HCT116 (cell line): ENCODE results near the gene SFT2D2. TPM values are rescaled to one million over a fixed set of nuclear protein-coding genes. Genes with fewer than 3 reads are reported as not detected.

Source experiments
- ATAC-seq: fragments of 200-7000 bp; cut with Tn5 transposase; 2 replicates; pipeline ENCODE4 v1.9.1; 2020; ENCODE audit warnings: mild to moderate bottlenecking, moderate library complexity
- BruUV-seq: library from RNA; stranded (reverse); fragments of 400-500 nt; replicated peaks from 2 replicates; lab custom pipeline; 2021; lab: Mats Ljungman, UMichigan
- CTCF ChIA-PET: fragments of 300-600 bp; sonication (Branson Sonifier 250); formaldehyde crosslinking; loops from one replicate; lab custom pipeline; 2021; ENCODE audit warnings: antibody characterized with exemption; lab: Charles Lee
- POLR2A ChIA-PET: fragments of 300-600, 350-600 bp; sonication (Branson Sonifier 250); formaldehyde crosslinking; loops from one replicate; lab custom pipeline; 2021; ENCODE audit warnings: antibody characterized with exemption; lab: Charles Lee
- RAD21 ChIA-PET, 2 experiments: fragments of 300-600 bp; sonication (Branson Sonifier 250); formaldehyde crosslinking; loops; one replicate each; lab custom pipeline; 2023; ENCODE audit warnings: low total read pairs in 2 of 2; ENCODE audit not compliant: uncharacterized antibody in 2 of 2, unreplicated experiment in 2 of 2, low non-redundant PET in 1 of 2; lab: Charles Lee
- DNase-seq: peaks from one replicate; pipeline ENCODE4 v3.0.0-alpha.2; 2010; ENCODE audit warnings: low read depth, low spot score
- H2AFZ ChIP-seq: fragments of 200-600 bp; shearing (Covaris generic), sonication (generic); 2 replicates; pipeline ENCODE4 v1.6.1; 2017; ENCODE audit warnings: low read depth, mixed run types, mixed read lengths, antibody characterized with exemption, low read length; ENCODE audit not compliant: poor library complexity, severe bottlenecking
- H3K27ac ChIP-seq: 2 replicates; pipeline ENCODE4 v1.5.1; 2012; ENCODE audit warnings: low read depth, low read length
- H3K27me3 ChIP-seq: fragments of 200-600 bp; sonication (generic); 2 replicates; pipeline ENCODE4 v1.6.1; 2016; ENCODE audit warnings: mixed run types, low read length, mixed read lengths; ENCODE audit not compliant: insufficient read depth
- H3K36me3 ChIP-seq, 2 experiments: fragments of 200-500 bp in 1 of 2; fragments of 200-600 bp in 1 of 2; sonication (Bioruptor generic) in 1 of 2; sonication (generic) in 1 of 2; 2 replicates each; pipeline versions ENCODE4 v1.5.1 to v1.6.1; 2014 to 2016; ENCODE audit warnings: low read length in 2 of 2, inconsistent platforms in 1 of 2, mixed read lengths in 1 of 2, mixed run types in 1 of 2; ENCODE audit not compliant: insufficient read depth in 2 of 2, control insufficient read depth in 1 of 2
- H3K4me1 ChIP-seq, 2 experiments: fragments of 200-600 bp in 1 of 2; sonication (generic) in 1 of 2; 2 replicates each; pipeline versions ENCODE4 v1.5.1 to v1.6.1; 2012 to 2017; ENCODE audit warnings: low read length in 2 of 2, inconsistent platforms in 1 of 2, mild to moderate bottlenecking in 1 of 2, mixed read lengths in 1 of 2, mixed run types in 1 of 2, moderate library complexity in 1 of 2; ENCODE audit not compliant: insufficient read depth in 2 of 2, control insufficient read depth in 1 of 2
- H3K4me2 ChIP-seq: fragments of 200-600 bp; sonication (generic); 2 replicates; pipeline ENCODE4 v1.6.1; 2017; ENCODE audit warnings: mixed run types, low read length, mixed read lengths
- H3K4me3 ChIP-seq, 2 experiments: fragments of 200-600 bp in 1 of 2; sonication (generic) in 1 of 2; replicated peaks in 1 of 2; 2 replicates each; pipeline ENCODE4 v1.5.1; 2011 to 2016; ENCODE audit warnings: low read length in 2 of 2, control low read depth in 1 of 2, low read depth in 1 of 2, mild to moderate bottlenecking in 1 of 2, mixed read lengths in 1 of 2, mixed run types in 1 of 2
- H3K79me2 ChIP-seq: fragments of 200-600 bp; sonication (generic); 2 replicates; pipeline ENCODE4 v1.6.1; 2017; ENCODE audit warnings: mild to moderate bottlenecking, mixed run types, low read length, moderate library complexity, mixed read lengths; ENCODE audit not compliant: insufficient read depth
- H3K9ac ChIP-seq: fragments of 200-600 bp; sonication (generic); 2 replicates; pipeline ENCODE4 v1.6.1; 2016; ENCODE audit warnings: low read length, mixed read lengths
- H3K9me2 ChIP-seq: fragments of 200-600 bp; sonication (generic), shearing (Covaris generic); 2 replicates; pipeline ENCODE4 v1.6.1; 2017; ENCODE audit warnings: mixed run types, mild to moderate bottlenecking, moderate library complexity; ENCODE audit not compliant: insufficient read depth
- H3K9me3 ChIP-seq, 2 experiments: fragments of 200-500 bp in 1 of 2; fragments of 200-600 bp in 1 of 2; sonication (Bioruptor generic) in 1 of 2; sonication (generic) in 1 of 2; 2 replicates each; pipeline ENCODE4 v1.6.1; 2014 to 2017; ENCODE audit warnings: low read length in 2 of 2, mixed read lengths in 2 of 2, inconsistent platforms in 1 of 2, low read depth in 1 of 2, mild to moderate bottlenecking in 1 of 2, mixed run types in 1 of 2, moderate library complexity in 1 of 2; ENCODE audit not compliant: control insufficient read depth in 1 of 2, insufficient read depth in 1 of 2
- H4K20me1 ChIP-seq: fragments of 200-600 bp; sonication (generic), shearing (Covaris generic); 2 replicates; pipeline ENCODE4 v1.6.1; 2017; ENCODE audit warnings: mixed run types, mild to moderate bottlenecking, moderate library complexity; ENCODE audit not compliant: insufficient read depth
- CBX3 ChIP-seq: IDR thresholded peaks from 2 replicates; pipeline ENCODE4 v1.6.1; 2012; ENCODE audit warnings: low read depth
- EZH2phosphoT487 ChIP-seq: fragments of 200-600 bp; IDR thresholded peaks from 2 replicates; pipeline ENCODE4 v1.6.1; 2018; ENCODE audit warnings: antibody characterized with exemption, borderline replicate concordance
- FOSL1 ChIP-seq: IDR thresholded peaks from 2 replicates; pipeline ENCODE4 v1.6.1; 2012; ENCODE audit warnings: low read depth
- JUND ChIP-seq: IDR thresholded peaks from 2 replicates; pipeline ENCODE4 v1.6.1; 2012
- POLR2A ChIP-seq: IDR thresholded peaks from 2 replicates; pipeline ENCODE4 v1.7.0; 2011; ENCODE audit warnings: borderline replicate concordance; ENCODE audit not compliant: insufficient read depth, insufficient read length; ENCODE audit errors: extremely low read depth
- POLR2AphosphoS5 ChIP-seq: IDR thresholded peaks from 2 replicates; pipeline ENCODE4 v1.6.1; 2011; ENCODE audit warnings: mild to moderate bottlenecking, low read depth, low read length, moderate library complexity
- RAD21 ChIP-seq: IDR thresholded peaks from 2 replicates; pipeline ENCODE4 v1.6.1; 2012; ENCODE audit warnings: low read depth, mild to moderate bottlenecking
- SIN3A ChIP-seq: IDR thresholded peaks from 2 replicates; pipeline ENCODE4 v1.6.1; 2012; ENCODE audit warnings: low read depth
- SRF ChIP-seq: IDR thresholded peaks from 2 replicates; pipeline ENCODE4 v1.6.1; 2012; ENCODE audit warnings: low read depth
- TCF7L2 ChIP-seq: IDR thresholded peaks from 2 replicates; pipeline ENCODE4 v1.7.0; 2011; ENCODE audit warnings: borderline replicate concordance, inconsistent platforms; ENCODE audit not compliant: insufficient read depth, insufficient read length; ENCODE audit errors: extremely low read depth
- YY1 ChIP-seq: IDR thresholded peaks from 2 replicates; pipeline ENCODE4 v1.6.1; 2011; ENCODE audit warnings: low read length, low read depth, moderate library complexity, mild to moderate bottlenecking; ENCODE audit not compliant: insufficient replicate concordance; ENCODE audit errors: extremely low read depth
- ZFX ChIP-seq: fragments of 450-650 bp; IDR thresholded peaks from 2 replicates; pipeline ENCODE4 v1.6.1; 2017
- intact Hi-C: fragments of 100-400 bp; cut with micrococcal nuclease; formaldehyde crosslinking; loops from 2 replicates; pipeline ENCODE4 v1.10.0; 2022
- total RNA-seq: library from RNA; stranded (reverse); gene quantifications from one replicate; pipeline ENCODE4 v1.2.1, GENCODE V29; 2021; ENCODE audit not compliant: unreplicated experiment
- TF ChIP-seq, protein P1 (sequence below): IDR thresholded peaks from 2 replicates; pipeline ENCODE4 v1.6.1; 2011; ENCODE audit warnings: mild to moderate bottlenecking, low read length, moderate library complexity; ENCODE audit not compliant: insufficient replicate concordance; ENCODE audit errors: extremely low read depth
- TF ChIP-seq, protein P2 (sequence below), 3 experiments: fragments of 200-600 bp in 1 of 3; sonication (generic) in 1 of 3; IDR thresholded peaks in 2 of 3; conservative IDR thresholded peaks in 1 of 3; 2 replicates each; pipeline ENCODE4 v1.5.1; 2012 to 2017; ENCODE audit warnings: low read depth in 2 of 3, low read length in 2 of 3, antibody characterized with exemption in 1 of 3, borderline replicate concordance in 1 of 3, control low read depth in 1 of 3, mild to moderate bottlenecking in 1 of 3, mixed read lengths in 1 of 3, mixed run types in 1 of 3, moderate library complexity in 1 of 3; ENCODE audit not compliant: insufficient read depth in 1 of 3
- TF ChIP-seq, protein P3 (sequence below): IDR thresholded peaks from 2 replicates; pipeline ENCODE4 v1.6.1; 2012
- TF ChIP-seq, protein P4 (sequence below): IDR thresholded peaks from 2 replicates; pipeline ENCODE4 v1.6.1; 2012
- TF ChIP-seq, protein P5 (sequence below): IDR thresholded peaks from 2 replicates; pipeline ENCODE4 v1.6.1; 2012; ENCODE audit warnings: low read depth

Gene SFT2D2
- total RNA-seq, 1 experiment from 2014 or later = 57.5 TPM

DNA sequence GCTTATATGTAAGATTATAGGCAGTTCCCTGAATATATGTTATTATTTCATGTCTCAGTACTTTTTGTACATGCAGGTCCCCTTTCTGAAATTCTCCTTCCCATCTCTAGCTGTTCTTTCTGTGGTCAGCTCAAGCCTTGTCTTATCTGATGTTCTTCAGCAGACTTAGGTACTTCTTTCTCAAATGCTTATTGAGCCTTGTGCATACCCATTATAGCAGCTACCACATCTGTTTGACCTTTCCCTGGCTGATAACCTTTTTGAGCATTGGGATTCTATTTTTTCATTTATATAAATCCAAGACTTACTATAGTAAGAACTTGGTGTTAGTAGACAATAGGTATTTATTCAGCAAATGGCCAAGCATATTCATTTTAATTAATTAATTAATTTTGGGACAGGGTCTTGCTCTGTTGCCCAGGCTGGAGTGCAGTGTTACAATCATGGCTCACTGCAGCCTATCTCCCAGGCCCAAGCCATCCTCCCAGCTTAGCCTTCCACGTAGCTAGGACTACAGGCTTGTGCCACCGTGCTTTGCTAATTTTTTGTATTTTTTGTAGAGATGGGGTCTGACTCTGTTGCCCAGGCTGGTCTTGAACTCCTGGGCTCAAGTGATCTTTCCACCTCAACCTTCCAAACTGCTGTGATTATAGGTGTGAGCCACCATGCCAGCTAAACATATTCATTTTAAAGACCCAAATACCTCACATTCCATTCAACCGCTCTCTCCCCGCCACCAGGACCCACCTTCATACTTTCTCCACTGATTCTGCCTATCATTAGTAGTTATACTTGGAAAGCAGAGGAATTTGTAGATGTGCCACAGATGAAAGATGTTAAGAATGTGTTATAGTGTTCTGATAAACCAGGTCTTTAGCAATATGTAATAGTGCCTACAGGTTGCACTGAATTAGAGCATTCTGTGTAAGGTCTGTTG, 30.3 kb upstream of the SFT2D2 start:
- no peaks in the 10 kb centered on the region for H3K79me2 ChIP-seq
- no peaks in the 10 kb centered on the region for H3K4me1 ChIP-seq
- POLR2A ChIA-PET = no interaction called here
- DNase-seq (no peak), ATAC-seq (no peak)
- RAD21 ChIA-PET = no interaction called here
- no peaks in the 10 kb centered on the region for H4K20me1 ChIP-seq
- H3K36me3 ChIP-seq = peaks cover 6 to 8% of the 10 kb centered on the region in 2 experiments; a peak in 2 of 4 replicates
- no peak for TF ChIP-seq SIN3A
- TF ChIP-seq TCF7L2 = no peak
- TF ChIP-seq YY1 = no peak
- no peak for TF ChIP-seq FOSL1
- TF ChIP-seq SRF = no peak
- TF ChIP-seq POLR2A = no peak
- TF ChIP-seq, protein P1, sequence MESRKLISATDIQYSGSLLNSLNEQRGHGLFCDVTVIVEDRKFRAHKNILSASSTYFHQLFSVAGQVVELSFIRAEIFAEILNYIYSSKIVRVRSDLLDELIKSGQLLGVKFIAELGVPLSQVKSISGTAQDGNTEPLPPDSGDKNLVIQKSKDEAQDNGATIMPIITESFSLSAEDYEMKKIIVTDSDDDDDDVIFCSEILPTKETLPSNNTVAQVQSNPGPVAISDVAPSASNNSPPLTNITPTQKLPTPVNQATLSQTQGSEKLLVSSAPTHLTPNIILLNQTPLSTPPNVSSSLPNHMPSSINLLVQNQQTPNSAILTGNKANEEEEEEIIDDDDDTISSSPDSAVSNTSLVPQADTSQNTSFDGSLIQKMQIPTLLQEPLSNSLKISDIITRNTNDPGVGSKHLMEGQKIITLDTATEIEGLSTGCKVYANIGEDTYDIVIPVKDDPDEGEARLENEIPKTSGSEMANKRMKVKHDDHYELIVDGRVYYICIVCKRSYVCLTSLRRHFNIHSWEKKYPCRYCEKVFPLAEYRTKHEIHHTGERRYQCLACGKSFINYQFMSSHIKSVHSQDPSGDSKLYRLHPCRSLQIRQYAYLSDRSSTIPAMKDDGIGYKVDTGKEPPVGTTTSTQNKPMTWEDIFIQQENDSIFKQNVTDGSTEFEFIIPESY = no peak
- TF ChIP-seq CBX3 = no peak
- no peak for TF ChIP-seq POLR2AphosphoS5
- TF ChIP-seq, protein P2, sequence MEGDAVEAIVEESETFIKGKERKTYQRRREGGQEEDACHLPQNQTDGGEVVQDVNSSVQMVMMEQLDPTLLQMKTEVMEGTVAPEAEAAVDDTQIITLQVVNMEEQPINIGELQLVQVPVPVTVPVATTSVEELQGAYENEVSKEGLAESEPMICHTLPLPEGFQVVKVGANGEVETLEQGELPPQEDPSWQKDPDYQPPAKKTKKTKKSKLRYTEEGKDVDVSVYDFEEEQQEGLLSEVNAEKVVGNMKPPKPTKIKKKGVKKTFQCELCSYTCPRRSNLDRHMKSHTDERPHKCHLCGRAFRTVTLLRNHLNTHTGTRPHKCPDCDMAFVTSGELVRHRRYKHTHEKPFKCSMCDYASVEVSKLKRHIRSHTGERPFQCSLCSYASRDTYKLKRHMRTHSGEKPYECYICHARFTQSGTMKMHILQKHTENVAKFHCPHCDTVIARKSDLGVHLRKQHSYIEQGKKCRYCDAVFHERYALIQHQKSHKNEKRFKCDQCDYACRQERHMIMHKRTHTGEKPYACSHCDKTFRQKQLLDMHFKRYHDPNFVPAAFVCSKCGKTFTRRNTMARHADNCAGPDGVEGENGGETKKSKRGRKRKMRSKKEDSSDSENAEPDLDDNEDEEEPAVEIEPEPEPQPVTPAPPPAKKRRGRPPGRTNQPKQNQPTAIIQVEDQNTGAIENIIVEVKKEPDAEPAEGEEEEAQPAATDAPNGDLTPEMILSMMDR (IDR thresholded peaks at IDR 0.05 in 2 of 3, conservative IDR thresholded peaks at IDR 0.05 in 1 of 3; ENCODE audit: borderline replicate concordance in 1 of 3, insufficient read depth in 1 of 3, low read depth in 2 of 3, low read length in 2 of 3) = no peak
- no peak for TF ChIP-seq EZH2phosphoT487
- TF ChIP-seq RAD21 = no peak
- TF ChIP-seq, protein P3, sequence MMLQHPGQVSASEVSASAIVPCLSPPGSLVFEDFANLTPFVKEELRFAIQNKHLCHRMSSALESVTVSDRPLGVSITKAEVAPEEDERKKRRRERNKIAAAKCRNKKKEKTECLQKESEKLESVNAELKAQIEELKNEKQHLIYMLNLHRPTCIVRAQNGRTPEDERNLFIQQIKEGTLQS = no peak
- no peak for TF ChIP-seq ZFX
- TF ChIP-seq, protein P4, sequence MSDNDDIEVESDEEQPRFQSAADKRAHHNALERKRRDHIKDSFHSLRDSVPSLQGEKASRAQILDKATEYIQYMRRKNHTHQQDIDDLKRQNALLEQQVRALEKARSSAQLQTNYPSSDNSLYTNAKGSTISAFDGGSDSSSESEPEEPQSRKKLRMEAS = no peak
- TF ChIP-seq, protein P5, sequence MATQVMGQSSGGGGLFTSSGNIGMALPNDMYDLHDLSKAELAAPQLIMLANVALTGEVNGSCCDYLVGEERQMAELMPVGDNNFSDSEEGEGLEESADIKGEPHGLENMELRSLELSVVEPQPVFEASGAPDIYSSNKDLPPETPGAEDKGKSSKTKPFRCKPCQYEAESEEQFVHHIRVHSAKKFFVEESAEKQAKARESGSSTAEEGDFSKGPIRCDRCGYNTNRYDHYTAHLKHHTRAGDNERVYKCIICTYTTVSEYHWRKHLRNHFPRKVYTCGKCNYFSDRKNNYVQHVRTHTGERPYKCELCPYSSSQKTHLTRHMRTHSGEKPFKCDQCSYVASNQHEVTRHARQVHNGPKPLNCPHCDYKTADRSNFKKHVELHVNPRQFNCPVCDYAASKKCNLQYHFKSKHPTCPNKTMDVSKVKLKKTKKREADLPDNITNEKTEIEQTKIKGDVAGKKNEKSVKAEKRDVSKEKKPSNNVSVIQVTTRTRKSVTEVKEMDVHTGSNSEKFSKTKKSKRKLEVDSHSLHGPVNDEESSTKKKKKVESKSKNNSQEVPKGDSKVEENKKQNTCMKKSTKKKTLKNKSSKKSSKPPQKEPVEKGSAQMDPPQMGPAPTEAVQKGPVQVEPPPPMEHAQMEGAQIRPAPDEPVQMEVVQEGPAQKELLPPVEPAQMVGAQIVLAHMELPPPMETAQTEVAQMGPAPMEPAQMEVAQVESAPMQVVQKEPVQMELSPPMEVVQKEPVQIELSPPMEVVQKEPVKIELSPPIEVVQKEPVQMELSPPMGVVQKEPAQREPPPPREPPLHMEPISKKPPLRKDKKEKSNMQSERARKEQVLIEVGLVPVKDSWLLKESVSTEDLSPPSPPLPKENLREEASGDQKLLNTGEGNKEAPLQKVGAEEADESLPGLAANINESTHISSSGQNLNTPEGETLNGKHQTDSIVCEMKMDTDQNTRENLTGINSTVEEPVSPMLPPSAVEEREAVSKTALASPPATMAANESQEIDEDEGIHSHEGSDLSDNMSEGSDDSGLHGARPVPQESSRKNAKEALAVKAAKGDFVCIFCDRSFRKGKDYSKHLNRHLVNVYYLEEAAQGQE = no peak
- no peak for TF ChIP-seq JUND
- H3K27ac ChIP-seq = no peak overlapping the region
- H3K4me3 ChIP-seq = no peak overlapping the region
- H3K9me3 ChIP-seq = no peaks in the 10 kb centered on the region
- no peak overlapping the region for H3K4me2 ChIP-seq
- H3K27me3 ChIP-seq = no peaks in the 10 kb centered on the region
- no TSS peak for BruUV-seq
- CTCF ChIA-PET = no interaction called here
- no peak overlapping the region for H2AFZ ChIP-seq
- H3K9ac ChIP-seq = no peak overlapping the region
- no peaks in the 10 kb centered on the region for H3K9me2 ChIP-seq
- intact Hi-C loops = no loop called here
